GM19395 (cell line): ENCODE results near the gene MAML3.

Source experiments
- ATAC-seq: cut with Tn5 transposase; IDR thresholded peaks from one replicate; pipeline ENCODE4 v1.9.1; 2021; ENCODE audit warnings: mild to moderate bottlenecking, moderate library complexity; ENCODE audit not compliant: unreplicated experiment

Gene MAML3

GRCh38 chr4:139740121-139740520 is 413.9 kb downstream of the MAML3 start:
- no peak for ATAC-seq

DNA sequence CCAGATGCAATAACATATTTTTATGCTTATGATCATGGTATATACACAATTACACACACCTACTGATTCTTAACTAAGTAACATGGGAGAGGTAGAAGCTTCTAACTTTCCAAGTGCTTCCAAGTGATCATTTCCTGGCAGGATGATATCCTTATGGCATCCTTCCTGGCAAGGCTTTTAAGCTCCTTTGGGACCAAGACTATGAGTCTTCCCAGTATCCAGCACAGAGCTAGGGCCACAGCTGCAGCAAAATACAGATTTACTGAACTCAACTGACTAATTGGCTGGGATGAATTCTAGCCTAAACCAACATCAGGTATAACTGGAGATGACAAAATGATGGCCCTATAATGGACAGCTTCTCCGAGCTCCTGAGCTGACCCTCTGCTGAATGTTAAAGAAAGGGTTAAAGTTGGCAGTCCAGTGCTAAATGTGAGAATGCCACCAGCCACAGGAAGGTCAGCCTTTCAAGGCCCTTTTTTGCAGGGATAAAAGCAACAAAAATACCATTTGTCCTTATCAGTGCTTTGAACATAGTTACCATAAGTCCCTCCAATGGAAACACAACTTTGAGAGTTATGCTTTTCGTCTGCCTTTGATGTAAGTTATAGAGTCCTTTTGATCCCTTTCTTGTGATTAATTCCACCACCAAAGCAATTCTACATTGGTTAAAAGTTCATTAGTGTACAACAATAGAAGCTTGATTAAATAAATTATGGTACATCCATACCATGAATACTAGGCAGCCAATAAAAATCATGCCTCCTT is 415.0 kb downstream of the MAML3 start:
- no peak for ATAC-seq

DNA sequence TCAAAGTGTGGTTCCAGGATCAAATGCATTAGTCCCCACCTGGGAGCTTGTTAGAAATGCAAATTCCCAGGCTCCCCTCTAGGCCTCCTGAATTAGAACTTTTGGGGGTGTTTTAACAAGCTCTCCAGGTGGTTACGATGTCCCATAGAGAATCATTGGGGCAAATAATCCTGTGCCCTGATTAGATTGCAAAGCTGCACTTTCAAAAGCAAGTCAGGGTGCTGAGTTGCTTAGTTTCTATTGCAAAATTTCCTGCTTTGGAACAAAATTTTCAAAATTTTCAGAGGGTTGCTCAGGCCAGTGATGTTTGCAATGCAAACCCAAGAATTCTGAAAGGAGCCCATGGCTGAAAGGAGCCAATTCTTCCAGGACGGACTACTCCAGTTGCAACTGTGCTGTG is 417.3 kb downstream of the MAML3 start:
- no peak for ATAC-seq

DNA sequence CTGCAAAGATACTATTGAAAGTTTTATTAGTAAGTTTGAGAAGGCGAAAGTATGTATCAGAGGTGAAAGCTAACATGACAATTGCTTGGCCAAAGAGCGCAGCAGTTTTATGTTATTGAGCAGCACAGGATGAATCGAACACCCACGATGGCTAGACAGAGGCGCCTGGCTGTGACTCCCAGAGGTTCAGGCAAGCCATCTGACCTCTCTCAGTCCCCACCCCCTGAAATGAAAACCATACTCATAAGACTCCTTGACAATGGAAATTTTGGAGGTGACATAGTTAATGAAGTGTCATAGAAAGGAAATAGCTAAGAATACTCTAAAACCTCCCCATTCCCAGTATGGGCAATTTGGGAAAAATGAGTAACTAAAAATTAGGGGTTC is 417.7 kb downstream of the MAML3 start:
- ATAC-seq: no peak

DNA sequence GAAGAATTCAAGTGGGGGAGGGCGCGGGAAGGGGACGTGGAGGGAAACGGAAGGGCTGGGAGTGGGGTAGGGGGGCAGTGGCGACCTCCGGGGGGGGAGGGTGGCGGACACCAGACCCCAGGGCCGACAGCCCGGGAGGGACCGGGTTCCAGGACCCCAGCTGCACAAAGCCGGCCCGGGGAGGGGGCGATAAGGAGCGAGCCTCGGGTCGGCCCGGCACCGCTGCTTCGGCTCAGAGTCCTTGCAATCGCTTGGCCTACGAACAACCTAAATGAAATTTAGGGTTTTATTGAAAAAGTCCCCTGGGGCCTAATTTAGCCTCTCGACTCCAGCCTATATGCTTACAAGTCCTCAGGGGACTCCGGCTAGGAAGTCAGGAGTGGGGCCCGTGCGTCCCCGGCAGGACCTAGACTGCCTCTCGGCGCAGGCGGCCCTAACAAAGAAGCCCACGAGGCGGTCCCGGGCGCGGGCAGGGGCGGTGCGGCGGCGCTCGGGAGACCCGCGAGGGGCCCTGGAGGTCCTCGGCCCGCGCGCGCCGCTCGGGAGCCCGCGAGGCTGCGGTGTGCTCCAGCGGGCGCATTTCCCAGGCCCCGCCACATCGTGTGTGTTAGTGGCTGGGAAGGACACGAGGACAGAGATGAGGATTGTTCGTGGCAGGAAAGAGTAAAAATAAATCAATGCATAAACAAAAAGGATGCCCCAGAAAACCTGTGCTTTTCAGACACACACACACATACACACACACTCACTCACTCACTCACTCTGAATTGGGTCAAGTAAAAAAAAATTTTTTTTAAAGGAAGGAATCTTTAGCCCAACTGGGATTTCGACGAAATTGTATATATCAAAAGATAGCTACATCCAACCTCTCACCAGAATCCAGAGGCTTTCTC is 418.4 kb downstream of the MAML3 start:
- ATAC-seq: no peak

GRCh38 chr4:139734875-139735380 is 419.1 kb downstream of the MAML3 start:
- peak; percentile 67 for ATAC-seq

DNA sequence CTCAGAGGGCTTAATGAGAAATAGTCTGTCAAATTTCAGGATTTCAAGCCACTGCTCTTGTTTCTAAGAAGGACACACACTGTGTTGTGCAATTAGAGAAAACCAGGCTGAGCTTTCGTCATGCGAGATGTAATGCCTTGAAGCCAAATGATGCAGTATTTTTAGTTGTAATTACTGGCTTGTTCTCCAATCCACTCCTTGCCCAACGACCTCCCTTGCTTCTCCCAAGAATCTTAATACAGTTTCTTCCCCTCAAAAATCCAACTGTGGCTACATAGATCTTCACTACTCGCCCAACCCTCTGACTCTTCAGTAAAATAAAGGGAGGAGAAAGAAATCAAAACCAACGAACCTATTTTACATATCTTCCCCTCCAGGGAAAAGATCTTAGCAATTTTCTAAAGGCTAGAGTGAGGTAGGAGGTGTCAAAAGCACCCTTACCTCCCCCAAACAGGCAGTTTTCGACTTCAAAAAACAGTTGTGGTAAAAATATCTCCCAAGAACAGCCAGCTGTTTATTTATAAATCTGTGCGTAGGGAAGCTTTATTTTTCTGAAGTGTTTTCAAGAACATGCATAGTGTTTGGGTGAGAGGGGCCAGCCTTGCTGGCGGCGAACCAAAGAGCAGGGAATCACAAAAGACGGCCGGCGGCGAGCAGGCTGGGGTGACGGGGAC is 419.6 kb downstream of the MAML3 start:
- no peak for ATAC-seq

GRCh38 chr4:139732991-139733570 is 420.9 kb downstream of the MAML3 start:
- no peak for ATAC-seq

DNA sequence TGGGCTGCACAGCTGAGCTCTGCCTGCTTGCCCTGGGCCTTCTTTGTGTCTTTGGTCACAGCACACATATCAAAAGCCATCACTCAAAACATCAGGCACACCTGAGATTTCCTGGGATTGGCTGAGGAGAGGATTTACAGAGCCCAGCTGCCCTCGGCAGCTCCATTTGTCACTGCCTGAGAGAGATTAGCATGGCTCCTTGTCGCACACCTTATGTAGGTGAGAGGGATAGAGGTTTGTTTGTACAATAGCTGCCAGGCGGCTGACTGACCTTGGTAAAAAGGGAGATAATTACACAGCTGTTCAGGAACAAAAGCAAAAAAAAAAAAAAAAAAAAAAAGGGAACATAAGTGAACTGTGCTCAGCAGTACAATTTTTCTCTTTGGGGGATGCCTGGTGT is 425.1 kb downstream of the MAML3 start:
- ATAC-seq: no peak

DNA sequence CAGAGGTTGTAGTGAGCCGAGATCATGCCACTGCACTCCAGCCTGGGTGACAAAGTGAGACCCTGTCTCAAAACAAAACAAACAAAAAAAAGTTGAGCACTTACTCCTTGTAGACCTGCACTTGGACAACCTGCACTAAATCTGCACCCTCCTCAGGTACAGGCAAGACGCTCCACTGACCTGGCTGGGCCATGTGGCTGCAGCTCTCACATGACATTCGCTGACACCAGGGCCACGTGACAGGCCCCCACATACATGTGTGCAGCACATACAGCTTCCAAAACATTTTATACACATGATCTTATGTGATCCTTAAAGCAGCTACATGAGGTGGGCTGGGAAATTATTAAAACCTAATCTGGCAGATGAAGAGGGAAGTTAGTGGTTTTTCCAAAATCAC is 425.8 kb downstream of the MAML3 start:
- no peak for ATAC-seq

DNA sequence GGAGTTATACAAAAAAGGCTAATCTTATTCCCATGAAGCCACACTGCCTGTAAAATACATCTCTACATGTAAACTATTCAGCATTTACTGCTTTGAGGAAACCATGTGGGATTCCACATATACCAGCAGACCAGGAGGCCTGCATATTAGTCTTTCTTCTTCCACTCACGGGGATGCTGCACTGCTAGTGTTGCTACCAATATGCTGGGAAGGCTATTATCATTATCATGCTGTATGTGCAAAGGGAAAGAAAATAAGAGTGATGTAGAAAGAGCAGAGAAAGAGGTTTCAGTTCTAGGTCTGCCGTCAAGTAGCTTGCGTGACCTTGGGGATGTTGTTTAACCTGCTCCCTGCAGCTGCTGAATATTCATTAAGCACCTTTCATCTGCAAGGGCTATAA is 427.4 kb downstream of the MAML3 start:
- ATAC-seq: no peak

GRCh38 chr4:139725236-139725635 is 428.7 kb downstream of the MAML3 start:
- no peak for ATAC-seq

- ATAC-seq: no peak
Observed at GRCh38 chr4:139721789-139722188, 432.2 kb downstream of the MAML3 start.

DNA sequence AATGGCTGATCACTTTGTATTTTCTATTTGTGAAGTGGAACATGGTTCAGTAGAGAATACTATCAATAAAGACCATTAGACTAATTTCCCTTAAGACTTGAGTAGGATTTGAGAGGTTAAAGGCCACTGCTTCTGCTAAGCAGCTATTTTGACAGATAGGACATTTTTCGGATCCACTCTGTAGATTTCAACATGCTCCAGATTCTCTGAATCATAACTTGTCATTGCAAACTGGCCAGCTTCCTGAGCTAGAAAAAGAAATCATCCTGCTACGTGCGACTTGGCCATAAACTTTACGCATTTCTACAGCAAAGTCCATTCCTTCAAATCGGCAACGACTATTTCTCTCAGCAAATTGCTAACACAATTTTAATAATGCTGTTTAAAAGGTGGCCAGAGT is 433.2 kb downstream of the MAML3 start:
- ATAC-seq: no peak

DNA sequence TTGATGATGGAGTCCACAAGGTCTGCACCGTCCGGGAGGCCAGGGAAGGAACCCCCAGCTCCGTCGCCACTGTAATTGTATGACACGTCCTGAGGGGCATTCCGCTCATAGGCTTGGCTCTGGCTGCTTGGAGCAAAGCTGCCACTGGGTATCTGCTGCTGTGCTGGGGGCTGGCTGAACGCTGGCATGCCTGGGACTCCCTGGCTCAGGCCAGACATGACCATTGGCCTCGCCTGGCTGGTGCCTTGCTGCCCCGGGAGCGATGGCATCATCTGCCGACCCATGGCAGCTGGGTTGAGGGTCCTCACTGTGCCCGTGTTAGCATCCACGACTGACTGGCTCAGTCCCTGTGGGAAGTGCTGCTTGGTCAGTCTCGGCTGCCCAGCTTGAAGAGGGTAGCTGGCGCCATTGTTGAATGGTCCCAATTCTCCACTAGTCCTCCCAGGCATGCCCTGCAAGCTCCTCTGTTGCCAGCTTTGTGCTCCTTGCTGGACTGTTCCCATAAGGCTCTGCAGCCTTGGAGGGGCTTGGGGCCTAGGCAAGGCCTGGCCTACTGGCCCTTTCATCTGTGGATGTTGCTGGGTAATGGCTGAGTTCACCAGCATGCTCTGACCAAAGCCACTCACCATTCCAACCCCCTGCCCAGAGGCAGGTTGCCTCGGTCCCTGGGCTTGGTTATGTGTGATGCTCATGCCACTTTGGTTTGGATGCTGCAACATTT is 434.4 kb downstream of the MAML3 start:
- ATAC-seq: no peak

DNA sequence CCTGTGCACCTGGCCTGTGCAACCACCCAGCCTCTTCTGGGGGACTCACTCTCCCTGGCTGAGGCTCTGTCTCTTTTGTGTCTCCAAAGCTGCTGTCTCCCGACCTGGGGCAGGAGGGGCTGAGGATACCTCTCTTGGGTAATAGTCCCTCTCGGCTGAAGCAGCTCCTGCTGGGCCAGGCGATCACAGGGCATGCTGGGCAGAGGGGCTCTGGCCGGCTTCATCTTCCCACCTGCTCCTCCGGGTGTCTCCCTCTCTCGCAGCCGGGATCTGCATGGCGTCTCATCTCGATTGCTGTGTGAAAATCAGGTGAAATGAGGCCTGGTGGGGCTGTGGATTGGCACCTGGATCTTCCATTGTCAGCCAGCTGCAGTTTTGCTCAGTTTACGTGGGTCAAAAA is 435.2 kb downstream of the MAML3 start:
- no peak for ATAC-seq

DNA sequence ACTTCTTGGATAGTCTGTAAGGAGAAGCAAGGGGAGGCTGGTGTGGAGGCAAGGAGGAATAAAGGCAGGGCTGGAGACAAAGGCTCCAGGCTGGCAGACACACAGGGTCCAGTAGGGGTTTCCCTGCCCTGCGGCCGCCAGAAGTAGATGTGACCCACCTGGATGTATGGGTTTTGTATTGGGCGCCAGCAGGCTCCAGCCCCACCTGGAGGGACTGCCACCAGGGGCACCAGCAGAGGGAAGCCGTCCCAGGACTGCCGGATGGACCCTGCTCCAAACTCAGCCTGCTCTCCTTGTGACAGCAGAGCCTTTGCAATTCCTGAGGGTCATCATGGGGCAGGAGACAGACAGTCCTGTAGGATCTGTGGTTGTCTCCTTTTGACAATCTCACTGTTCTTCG is 435.6 kb downstream of the MAML3 start:
- no peak for ATAC-seq

- ATAC-seq: no peak
Observed at GRCh38 chr4:139715746-139716391, 438.1 kb downstream of the MAML3 start.

DNA sequence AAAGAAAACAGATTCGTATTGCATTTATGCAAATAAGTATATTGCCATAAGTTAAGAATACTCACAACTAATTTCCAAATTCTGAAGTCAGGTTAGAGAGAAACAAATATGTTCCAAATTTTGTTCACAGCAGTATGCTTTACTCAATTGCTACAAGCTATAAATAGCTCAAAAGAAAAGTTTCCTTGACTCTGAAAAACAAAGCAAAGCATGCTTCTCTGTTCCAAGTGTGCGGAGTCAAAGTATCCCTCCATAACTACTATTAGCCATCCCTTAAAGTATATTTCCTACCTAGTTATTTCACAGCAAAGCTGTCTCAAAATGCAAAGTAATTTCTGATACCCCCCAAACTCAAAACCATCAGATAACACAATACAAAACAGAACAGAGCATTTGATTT is 441.1 kb downstream of the MAML3 start:
- ATAC-seq: no peak

GRCh38 chr4:139711461-139711860 is 442.5 kb downstream of the MAML3 start:
- ATAC-seq: no peak
